Loucy (cell line): Measurements from ENCODE around the gene AGTR1.

Experiments used
- H2AFZ ChIP-seq: fragments of 200-600 bp; sonication (generic); 2 replicates; pipeline ENCODE4 v1.6.0; 2016; ENCODE audit warnings: antibody characterized with exemption, mild to moderate bottlenecking, low read length, moderate library complexity
- H3F3A ChIP-seq: fragments of 200-600 bp; 2 replicates; pipeline ENCODE4 v1.6.0; 2016; ENCODE audit warnings: antibody characterized with exemption, low read depth, mild to moderate bottlenecking
- H3K27me3 ChIP-seq: fragments of 200-600 bp; sonication (generic); 2 replicates; pipeline ENCODE4 v1.6.1; 2014; ENCODE audit warnings: low read length, mild to moderate bottlenecking; ENCODE audit not compliant: insufficient read depth, poor library complexity, severe bottlenecking
- H3K36me3 ChIP-seq: fragments of 200-600 bp; sonication (generic); 2 replicates; pipeline ENCODE4 v1.6.1; 2016; ENCODE audit warnings: low read length; ENCODE audit not compliant: insufficient read depth
- H3K4me1 ChIP-seq: fragments of 200-600 bp; sonication (generic); 2 replicates; pipeline ENCODE4 v1.5.1; 2014; ENCODE audit warnings: low read length, mild to moderate bottlenecking; ENCODE audit not compliant: insufficient read depth, poor library complexity, severe bottlenecking
- H3K4me2 ChIP-seq: fragments of 200-600 bp; sonication (generic); 2 replicates; pipeline ENCODE4 v1.6.0; 2014; ENCODE audit warnings: antibody characterized with exemption, low read length, low read depth, mild to moderate bottlenecking; ENCODE audit not compliant: poor library complexity, severe bottlenecking
- H3K4me3 ChIP-seq: fragments of 200-600 bp; sonication (generic); 2 replicates; pipeline ENCODE4 v1.5.1; 2014; ENCODE audit warnings: low read length, mild to moderate bottlenecking, mixed read lengths; ENCODE audit not compliant: poor library complexity, severe bottlenecking
- H3K79me2 ChIP-seq: fragments of 200-600 bp; sonication (generic); 2 replicates; pipeline ENCODE4 v1.6.1; 2014; ENCODE audit warnings: low read length; ENCODE audit not compliant: insufficient read depth
- H3K9ac ChIP-seq: fragments of 200-600 bp; sonication (generic); 2 replicates; pipeline ENCODE4 v1.6.0; 2014; ENCODE audit warnings: mild to moderate bottlenecking, low read depth, low read length, moderate library complexity; ENCODE audit not compliant: poor library complexity, severe bottlenecking
- H3K9me2 ChIP-seq: fragments of 200-600 bp; sonication (generic); replicated peaks from 2 replicates; pipeline ENCODE4 v1.6.1; 2016; ENCODE audit warnings: low read depth, low read length, mixed read lengths
- H3K9me3 ChIP-seq: fragments of 200-600 bp; sonication (generic); 2 replicates; pipeline ENCODE4 v1.6.1; 2014; ENCODE audit warnings: mild to moderate bottlenecking, antibody characterized with exemption, low read length, low read depth; ENCODE audit not compliant: insufficient read depth
- H4K20me1 ChIP-seq: fragments of 200-600 bp; sonication (generic); 2 replicates; pipeline ENCODE4 v1.6.0; 2014; ENCODE audit warnings: antibody characterized with exemption, low read length, mild to moderate bottlenecking; ENCODE audit not compliant: insufficient read depth, poor library complexity, severe bottlenecking
- EZH2phosphoT487 ChIP-seq: fragments of 200-600 bp; IDR thresholded peaks from 2 replicates; pipeline ENCODE4 v1.6.1; 2018; ENCODE audit warnings: antibody characterized with exemption, mild to moderate bottlenecking, moderate library complexity, borderline replicate concordance
- TF ChIP-seq, protein P1 (sequence below): fragments of 200-600 bp; sonication (generic); conservative IDR thresholded peaks from 2 replicates; pipeline ENCODE4 v1.5.1; 2014; ENCODE audit warnings: mild to moderate bottlenecking, antibody characterized with exemption, low read length

AGTR1 gene

DNA sequence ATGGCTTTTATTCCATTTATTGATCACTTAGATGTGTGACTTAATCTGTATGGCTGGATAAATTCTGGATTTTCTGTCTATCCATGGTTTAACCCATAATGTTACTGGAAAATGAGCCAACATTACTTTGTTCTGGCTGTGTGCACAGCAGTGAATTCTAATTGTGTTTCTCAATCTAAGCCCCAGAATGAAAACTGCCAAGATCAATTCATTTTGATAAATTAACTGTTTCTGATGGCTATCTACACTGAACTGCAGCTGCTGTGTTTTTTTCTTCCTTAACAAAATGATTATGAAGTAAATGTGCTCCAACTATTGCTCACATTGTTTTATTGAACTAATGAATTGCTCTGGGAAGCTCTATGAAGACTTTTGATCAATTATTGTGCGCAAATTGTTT lies 94.2 kb downstream of the AGTR1 start:
- Histone ChIP-seq H4K20me1 (no peaks in the 10 kb centered on the region), H3K27me3 (no peaks in the 10 kb centered on the region), H2AFZ (no peak overlapping the region), H3K36me3 (no peaks in the 10 kb centered on the region), H3K9me2 (no peaks in the 10 kb centered on the region), H3K4me3 (no peak overlapping the region), H3F3A (no peaks in the 10 kb centered on the region), H3K9ac (no peak overlapping the region), H3K4me2 (no peak overlapping the region), H3K79me2 (no peaks in the 10 kb centered on the region), H3K4me1 (no peaks in the 10 kb centered on the region), H3K9me3 (no peaks in the 10 kb centered on the region)
- TF ChIP-seq, protein P1, sequence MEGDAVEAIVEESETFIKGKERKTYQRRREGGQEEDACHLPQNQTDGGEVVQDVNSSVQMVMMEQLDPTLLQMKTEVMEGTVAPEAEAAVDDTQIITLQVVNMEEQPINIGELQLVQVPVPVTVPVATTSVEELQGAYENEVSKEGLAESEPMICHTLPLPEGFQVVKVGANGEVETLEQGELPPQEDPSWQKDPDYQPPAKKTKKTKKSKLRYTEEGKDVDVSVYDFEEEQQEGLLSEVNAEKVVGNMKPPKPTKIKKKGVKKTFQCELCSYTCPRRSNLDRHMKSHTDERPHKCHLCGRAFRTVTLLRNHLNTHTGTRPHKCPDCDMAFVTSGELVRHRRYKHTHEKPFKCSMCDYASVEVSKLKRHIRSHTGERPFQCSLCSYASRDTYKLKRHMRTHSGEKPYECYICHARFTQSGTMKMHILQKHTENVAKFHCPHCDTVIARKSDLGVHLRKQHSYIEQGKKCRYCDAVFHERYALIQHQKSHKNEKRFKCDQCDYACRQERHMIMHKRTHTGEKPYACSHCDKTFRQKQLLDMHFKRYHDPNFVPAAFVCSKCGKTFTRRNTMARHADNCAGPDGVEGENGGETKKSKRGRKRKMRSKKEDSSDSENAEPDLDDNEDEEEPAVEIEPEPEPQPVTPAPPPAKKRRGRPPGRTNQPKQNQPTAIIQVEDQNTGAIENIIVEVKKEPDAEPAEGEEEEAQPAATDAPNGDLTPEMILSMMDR: no peak
- TF ChIP-seq EZH2phosphoT487: no peak

DNA sequence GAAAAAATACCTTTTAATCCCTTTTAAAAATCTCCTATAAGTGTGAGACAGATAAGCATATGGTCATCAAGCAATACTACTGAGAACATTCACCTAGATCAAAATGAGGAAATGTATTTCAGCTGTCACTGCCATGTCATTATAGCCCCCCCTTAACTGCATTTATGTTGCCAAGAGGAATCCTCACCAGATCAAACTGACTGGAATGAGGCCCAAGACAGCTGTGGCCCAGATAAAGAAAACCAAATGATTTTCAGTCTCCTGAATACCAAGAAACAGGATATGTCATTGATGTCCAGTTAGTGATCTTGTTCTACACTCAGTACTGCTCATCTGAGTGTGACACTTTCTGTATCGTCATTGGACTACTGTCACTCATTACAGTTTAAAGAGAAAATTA lies 94.8 kb downstream of the AGTR1 start:
- H3K27me3 ChIP-seq: no peaks in the 10 kb centered on the region
- H2AFZ ChIP-seq: no peak overlapping the region
- no peaks in the 10 kb centered on the region for H3K9me2 ChIP-seq
- no peaks in the 10 kb centered on the region for H3K4me1 ChIP-seq
- H3K36me3 ChIP-seq: no peaks in the 10 kb centered on the region
- TF ChIP-seq, protein P1: no peak
- no peak for TF ChIP-seq EZH2phosphoT487
- H3K79me2 ChIP-seq: no peaks in the 10 kb centered on the region
- no peak overlapping the region for H3K9ac ChIP-seq
- no peaks in the 10 kb centered on the region for H4K20me1 ChIP-seq
- no peaks in the 10 kb centered on the region for H3K9me3 ChIP-seq
- H3F3A ChIP-seq: no peaks in the 10 kb centered on the region
- H3K4me2 ChIP-seq: no peak overlapping the region
- H3K4me3 ChIP-seq: no peak overlapping the region
